ENCODE measurements around the gene PLB1.

- TF ChIP-seq CTCF (IDR thresholded peaks at IDR 0.05) (no peak), POLR2AphosphoS5 (IDR thresholded peaks at IDR 0.05) (no peak)
Observed at GRCh38 chr2:28457237-28457636, 38.6 kb upstream of the PLB1 start.

All from prostate gland (tissue), 2 donors.